NK-92 treated with Interleukin-12 subunit alpha and Interleukin-12 subunit beta, amount 100 ng/mL, for 24 hours (cell line): Measurements from ENCODE around the gene TCF19.

Source experiments
- DNase-seq: peaks from one replicate; lab custom pipeline; 2025; lab: John Stamatoyannopoulos, UW

TCF19 gene, protein sequence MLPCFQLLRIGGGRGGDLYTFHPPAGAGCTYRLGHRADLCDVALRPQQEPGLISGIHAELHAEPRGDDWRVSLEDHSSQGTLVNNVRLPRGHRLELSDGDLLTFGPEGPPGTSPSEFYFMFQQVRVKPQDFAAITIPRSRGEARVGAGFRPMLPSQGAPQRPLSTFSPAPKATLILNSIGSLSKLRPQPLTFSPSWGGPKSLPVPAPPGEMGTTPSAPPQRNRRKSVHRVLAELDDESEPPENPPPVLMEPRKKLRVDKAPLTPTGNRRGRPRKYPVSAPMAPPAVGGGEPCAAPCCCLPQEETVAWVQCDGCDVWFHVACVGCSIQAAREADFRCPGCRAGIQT

GRCh38 chr6:31158140-31158862, at the start of gene TCF19:
Gene TCF19, plus strand, starts transcription at chr6:31158589. Its CDS starts 881 bp downstream, at chr6:31159470.
- peak; percentile 98 for DNase-seq

- no peak for DNase-seq
These were observed 47.4 kb upstream of the TCF19 start for GRCh38 chr6:31110825-31111582.

DNA sequence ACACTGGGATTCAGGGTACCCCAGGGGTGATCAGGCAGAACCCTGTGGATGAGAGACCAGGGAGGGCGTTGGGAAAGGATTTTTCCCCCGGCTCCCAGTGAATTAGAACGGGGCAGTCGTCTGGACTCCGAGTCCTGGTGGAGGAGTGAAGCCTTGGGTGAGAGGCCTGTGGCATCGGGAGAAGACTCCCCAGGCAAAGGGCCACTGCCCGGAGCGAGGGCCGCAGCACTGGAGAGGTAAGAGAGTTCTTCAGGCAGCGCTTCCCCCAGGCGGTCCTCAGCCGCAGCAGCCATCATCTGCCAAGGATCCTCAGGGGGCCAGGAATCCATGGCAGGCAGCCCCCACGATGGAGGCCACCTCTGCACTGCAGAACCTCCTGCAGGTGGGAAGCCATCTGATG, 46.7 kb upstream of the TCF19 start:
- DNase-seq = no peak

GRCh38 chr6:31112478-31112877, 45.9 kb upstream of the TCF19 start, which contains the start of gene C6orf15:
Gene C6orf15, minus strand, starts transcription at chr6:31112575. Its CDS starts 20 bp downstream, at chr6:31112555.
- DNase-seq = no peak

- DNase-seq = no peak
These were observed 44.4 kb upstream of the TCF19 start for GRCh38 chr6:31113861-31114540.

DNA sequence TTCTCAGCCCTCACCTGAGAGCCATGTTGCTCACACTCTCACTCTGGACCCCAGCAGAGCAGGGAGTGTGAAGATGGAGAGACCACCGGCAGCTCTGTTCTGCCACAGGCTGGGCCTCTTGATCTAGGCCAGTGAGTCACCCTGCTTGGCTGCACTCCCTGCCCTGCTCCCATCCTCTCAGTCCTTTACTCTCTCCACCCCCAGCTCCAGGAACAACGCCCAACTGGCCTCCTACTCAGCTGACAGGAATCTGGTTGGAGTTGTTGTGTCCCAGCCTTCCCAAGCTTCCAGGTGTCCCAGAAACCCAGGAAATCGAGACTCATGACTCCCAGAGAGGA, 43.9 kb upstream of the TCF19 start, which contains the start of gene PSORS1C1:
Gene PSORS1C1 (plus strand): TSS at position 260 of the 338 bp plus-strand sequence. CDS start 14,833 bp downstream, outside the sequence.
- no peak for DNase-seq

GRCh38 chr6:31114970-31115849, 43.2 kb upstream of the TCF19 start:
- DNase-seq = no peak

DNA sequence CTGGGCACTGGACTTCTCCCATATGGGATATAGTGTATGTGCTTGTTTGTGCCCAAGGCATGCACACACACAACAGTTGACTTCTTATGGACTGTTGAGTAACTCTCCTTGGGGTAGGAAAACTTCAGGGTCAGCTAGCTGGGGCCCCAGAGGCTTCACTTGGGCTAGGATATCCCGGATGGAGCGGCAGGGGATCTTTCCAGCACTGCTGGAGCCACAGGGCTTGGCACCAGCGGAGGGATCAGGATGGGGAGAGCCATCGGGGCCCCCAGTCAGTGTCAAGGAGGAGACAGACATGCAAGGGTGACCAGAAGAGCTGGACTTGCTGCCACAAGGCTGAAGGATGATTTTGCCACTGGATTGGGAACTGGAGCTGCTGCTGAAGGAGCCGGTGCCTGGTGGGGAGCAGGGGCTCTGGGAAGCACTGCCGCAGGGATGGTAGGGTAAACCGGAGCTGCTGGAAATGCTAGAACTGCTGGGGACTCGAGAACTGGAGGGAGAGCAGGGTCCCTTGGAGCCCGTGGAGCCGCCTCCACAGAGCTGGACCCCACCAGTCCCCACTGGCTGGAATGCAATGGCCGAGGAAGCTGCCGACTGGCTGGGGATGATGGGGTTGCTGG, 42.3 kb upstream of the TCF19 start:
- no peak for DNase-seq

GRCh38 chr6:31116661-31117385, 41.6 kb upstream of the TCF19 start:
- no peak for DNase-seq

DNA sequence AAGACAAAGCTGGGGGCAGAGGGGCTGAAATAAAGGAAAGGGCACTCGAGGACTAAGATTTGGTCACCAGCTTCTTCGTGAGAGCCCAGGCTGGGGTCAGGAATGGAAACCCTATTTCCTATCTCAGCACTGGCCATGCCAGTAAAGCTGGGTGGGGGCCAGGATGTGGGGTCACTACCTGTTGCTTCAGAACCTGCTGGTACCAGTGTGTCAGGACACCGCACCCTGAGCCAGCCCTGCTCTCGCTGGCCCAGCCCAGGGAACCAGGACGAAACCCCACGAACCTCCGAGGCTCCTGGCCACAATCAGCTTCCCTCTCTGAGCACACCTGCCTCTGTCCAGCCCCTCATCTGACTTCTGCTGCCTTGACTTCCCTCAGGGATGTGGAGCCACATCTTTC, 40.2 kb upstream of the TCF19 start:
- no peak for DNase-seq

- DNase-seq = no peak
These were observed 38.1 kb upstream of the TCF19 start, which contains the start of gene CDSN for GRCh38 chr6:31120151-31120915. Gene CDSN, minus strand, starts transcription at chr6:31120446. Its CDS starts 27 bp downstream, at chr6:31120419.

DNA sequence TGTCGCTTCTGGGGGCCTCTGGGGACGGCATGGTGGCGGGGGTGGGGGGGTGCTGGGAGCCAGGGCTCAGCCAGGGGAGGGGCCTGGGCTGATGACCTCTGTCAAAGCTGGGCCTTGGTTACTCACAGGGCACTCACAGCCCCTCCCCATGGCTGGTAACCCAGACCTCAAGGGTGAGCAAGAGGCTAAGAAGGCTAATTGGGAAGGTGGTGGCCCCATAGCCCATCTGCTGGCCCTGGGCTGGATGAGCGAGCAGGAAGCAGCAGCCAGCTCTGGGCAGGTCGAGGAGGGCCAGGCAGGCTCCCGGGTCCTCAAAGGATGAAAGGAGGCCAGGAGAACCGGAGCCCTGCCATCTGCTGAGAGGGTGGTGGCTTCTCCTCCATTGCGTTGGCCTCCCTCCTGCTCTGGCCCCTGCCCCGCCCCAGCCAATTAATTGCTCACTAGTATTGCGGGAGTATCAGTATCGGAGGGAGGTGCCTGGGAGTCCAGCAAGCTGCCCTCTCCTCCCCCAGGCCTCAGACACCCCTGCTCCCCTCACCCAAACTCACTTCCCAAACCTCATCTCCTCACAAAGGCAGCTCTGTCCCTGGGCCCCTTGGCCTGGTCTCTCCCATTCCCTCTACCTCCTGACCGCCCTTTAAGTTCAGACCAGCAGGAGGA, 37.1 kb upstream of the TCF19 start:
- DNase-seq = no peak

DNA sequence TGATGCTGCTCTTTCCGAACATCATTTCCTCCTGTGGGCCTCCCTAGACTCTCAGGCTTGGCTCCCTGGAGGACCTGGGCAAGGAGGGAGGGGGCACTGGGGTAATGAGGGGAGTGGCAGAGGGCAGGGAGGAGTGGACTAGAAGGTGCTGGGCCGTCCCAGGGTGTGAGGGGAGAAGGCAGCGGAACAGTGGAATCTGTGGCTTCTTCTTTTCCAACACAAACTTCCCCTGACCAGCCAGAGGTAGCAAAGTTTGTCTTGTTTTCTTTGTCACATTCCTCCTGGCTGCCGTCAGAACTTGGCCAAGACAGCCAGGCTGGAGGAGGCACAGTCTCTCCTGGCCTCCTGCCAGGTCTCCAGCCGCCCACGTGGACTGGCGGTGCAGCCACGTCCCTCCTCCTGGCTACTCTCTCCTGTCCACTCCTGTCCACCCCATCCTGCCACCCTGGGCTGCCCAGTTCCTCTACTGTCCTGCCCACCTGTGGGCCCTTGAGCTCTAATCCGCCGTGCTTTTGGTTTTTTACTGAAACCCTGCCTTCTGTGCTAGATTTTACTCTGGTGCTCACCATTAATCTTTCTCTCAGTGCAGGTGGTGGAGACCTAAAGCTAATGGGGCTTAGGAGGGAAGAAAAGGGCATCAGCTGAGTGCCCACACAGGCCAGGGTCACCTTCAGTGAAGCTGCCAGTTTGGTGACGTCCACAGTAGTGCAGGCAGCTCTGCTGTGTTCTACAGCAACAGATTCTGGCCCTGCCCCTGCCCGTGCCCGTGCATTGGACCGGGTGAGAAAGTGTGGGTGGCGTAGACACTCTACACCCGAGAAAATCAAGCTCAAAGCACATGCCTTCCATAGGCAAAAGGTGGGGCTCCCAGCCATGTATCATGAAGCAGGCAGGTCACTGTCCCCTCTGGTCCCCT, 35.3 kb upstream of the TCF19 start:
- no peak for DNase-seq

GRCh38 chr6:31125162-31125561, 33.2 kb upstream of the TCF19 start:
- no peak for DNase-seq

DNA sequence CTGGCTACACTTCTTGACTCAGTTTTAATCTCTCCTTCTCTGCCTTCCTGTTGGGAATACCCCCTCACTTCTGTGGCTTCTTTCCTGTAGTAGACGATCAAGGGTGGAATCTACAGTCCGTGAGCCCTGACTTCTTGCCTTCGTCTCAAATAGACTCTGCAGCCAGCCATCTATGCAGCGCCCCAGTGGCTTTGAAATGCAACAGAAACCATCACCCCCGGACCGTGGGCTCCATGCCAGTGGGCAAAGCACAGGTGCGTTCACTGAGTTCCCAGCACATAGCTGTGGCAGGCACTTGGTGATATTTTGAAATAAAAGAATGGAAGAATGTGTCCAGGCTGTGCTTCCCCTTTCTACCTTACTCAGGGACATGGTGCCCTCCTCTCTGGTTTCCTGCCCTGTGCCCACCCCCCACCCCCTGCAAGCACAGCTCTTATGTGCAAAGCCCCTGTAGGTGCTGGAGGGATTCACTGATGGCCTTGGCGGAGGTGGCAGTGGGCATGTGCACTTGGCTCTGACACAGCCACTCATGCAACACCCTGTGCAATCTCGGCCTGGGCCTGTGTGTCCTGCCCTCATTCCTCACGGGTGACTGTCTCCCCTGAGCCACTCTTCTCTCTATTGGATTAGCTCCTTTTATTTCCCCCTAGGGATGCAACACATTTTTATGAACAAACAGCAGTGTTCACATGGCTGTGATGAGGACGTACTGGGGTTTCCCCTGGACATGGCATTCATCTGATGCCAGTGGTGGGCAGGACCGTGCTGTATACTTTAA, 32.6 kb upstream of the TCF19 start:
- DNase-seq = no peak

- no peak for DNase-seq
These were observed 31.8 kb upstream of the TCF19 start for GRCh38 chr6:31126396-31127175.
